Activated B cell treated with CpG ODN at 0.5 μM for 24 hours (primary cell): ENCODE results near the gene STRBP. TPM values are rescaled to one million over a fixed set of nuclear protein-coding genes. Genes with fewer than 3 reads are reported as not detected.

ENCODE experiments used
- ATAC-seq: fragments of 200-7000 bp; cut with Tn5 transposase; one replicate; pipeline ENCODE4 v1.10.0; 2021; ENCODE audit warnings: low read depth, mild to moderate bottlenecking, moderate library complexity
- CTCF ChIA-PET: fragments of 350-600 bp; sonication (Branson Sonifier 250); formaldehyde crosslinking; loops from one replicate; lab custom pipeline; 2021; ENCODE audit warnings: antibody characterized with exemption; lab: Charles Lee
- POLR2A ChIA-PET: fragments of 350-600 bp; sonication (Branson Sonifier 250); formaldehyde crosslinking; loops from one replicate; lab custom pipeline; 2021; ENCODE audit warnings: antibody characterized with exemption; lab: Charles Lee
- DNase-seq: peaks from one replicate; pipeline ENCODE4 v3.0.0; 2022
- H3K27ac Mint-ChIP-seq: one replicate; pipeline ENCODE4 v1.8.0; 2020; ENCODE audit warnings: mixed read lengths
- H3K27me3 Mint-ChIP-seq: one replicate; pipeline ENCODE4 v1.8.0; 2021; ENCODE audit warnings: mixed read lengths
- H3K36me3 Mint-ChIP-seq: one replicate; pipeline ENCODE4 v1.8.0; 2021; ENCODE audit warnings: low read depth, mixed read lengths
- H3K4me1 Mint-ChIP-seq: one replicate; pipeline ENCODE4 v1.8.0; 2021; ENCODE audit warnings: mixed read lengths
- H3K4me3 Mint-ChIP-seq: one replicate; pipeline ENCODE4 v1.8.0; 2020; ENCODE audit warnings: mild to moderate bottlenecking, mixed read lengths
- H3K9me3 Mint-ChIP-seq: one replicate; pipeline ENCODE4 v1.8.0; 2020; ENCODE audit warnings: mixed read lengths
- intact Hi-C: fragments of 100-400 bp; cut with micrococcal nuclease; formaldehyde crosslinking; loops from one replicate; pipeline ENCODE4 v1.15.1; 2024
- total RNA-seq: library from RNA; stranded (reverse); gene quantifications from 2 replicates; pipeline ENCODE4 v1.2.3, GENCODE V29; 2022
- TF ChIP-seq, protein P1 (sequence below): fragments of 200-600 bp; IDR thresholded peaks from one replicate; pipeline ENCODE4 v1.8.0; 2022; ENCODE audit warnings: antibody characterized with exemption, mild to moderate bottlenecking

STRBP gene
- total RNA-seq, 1 donor from 2014 or later: 127 TPM

GRCh38 chr9:123248630-123249029 is 19.8 kb downstream of the STRBP start:
- no peak for DNase-seq
- Mint-ChIP-seq H3K4me3 (no peak overlapping the region), H3K36me3 (peaks cover 21% of the 10 kb centered on the region), H3K27me3 (no peaks in the 10 kb centered on the region), H3K27ac (peak overlapping the region; percentile 35), H3K4me1 (peaks cover 85% of the 10 kb centered on the region), H3K9me3 (no peaks in the 10 kb centered on the region)
- peak; percentile 62 for ATAC-seq
- intact Hi-C loops: no loop called here
- TF ChIP-seq, protein P1, sequence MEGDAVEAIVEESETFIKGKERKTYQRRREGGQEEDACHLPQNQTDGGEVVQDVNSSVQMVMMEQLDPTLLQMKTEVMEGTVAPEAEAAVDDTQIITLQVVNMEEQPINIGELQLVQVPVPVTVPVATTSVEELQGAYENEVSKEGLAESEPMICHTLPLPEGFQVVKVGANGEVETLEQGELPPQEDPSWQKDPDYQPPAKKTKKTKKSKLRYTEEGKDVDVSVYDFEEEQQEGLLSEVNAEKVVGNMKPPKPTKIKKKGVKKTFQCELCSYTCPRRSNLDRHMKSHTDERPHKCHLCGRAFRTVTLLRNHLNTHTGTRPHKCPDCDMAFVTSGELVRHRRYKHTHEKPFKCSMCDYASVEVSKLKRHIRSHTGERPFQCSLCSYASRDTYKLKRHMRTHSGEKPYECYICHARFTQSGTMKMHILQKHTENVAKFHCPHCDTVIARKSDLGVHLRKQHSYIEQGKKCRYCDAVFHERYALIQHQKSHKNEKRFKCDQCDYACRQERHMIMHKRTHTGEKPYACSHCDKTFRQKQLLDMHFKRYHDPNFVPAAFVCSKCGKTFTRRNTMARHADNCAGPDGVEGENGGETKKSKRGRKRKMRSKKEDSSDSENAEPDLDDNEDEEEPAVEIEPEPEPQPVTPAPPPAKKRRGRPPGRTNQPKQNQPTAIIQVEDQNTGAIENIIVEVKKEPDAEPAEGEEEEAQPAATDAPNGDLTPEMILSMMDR: no peak
- ChIA-PET POLR2A (interaction anchor here (0.6 to 1.6 kb wide), 2 partner anchors 9 to 15 kb away, joined by 3 to 12 read pairs; no protein-coding TSS in a partner anchor), CTCF (no interaction called here)

DNA sequence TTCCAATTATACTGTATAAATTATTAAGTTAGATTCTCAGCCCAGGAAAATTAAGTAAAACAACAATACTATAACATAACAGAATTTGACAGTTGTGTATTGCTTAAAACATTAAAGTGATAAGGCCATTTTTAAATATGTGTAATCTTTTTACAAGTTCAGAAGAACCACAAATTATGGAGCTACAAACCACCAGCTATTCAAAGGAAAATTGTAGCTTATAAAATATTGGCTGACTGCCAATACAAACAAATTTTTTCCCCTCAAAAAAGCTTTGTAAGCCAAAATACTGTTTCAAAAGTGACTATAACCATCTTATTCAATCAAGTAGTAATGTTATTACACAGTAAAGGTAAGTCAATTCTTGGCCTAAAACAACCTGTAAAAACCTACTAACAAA is 21.9 kb downstream of the STRBP start:
- intact Hi-C loops: no loop called here
- H3K27ac Mint-ChIP-seq: peak overlapping the region; percentile 25
- POLR2A ChIA-PET: no interaction called here
- peaks cover 2% of the 10 kb centered on the region for H3K9me3 Mint-ChIP-seq
- H3K4me1 Mint-ChIP-seq: peaks cover 82% of the 10 kb centered on the region
- ATAC-seq (no peak), DNase-seq (no peak)
- H3K36me3 Mint-ChIP-seq: peaks cover 22% of the 10 kb centered on the region
- no peak overlapping the region for H3K4me3 Mint-ChIP-seq
- CTCF ChIA-PET: no interaction called here
- no peaks in the 10 kb centered on the region for H3K27me3 Mint-ChIP-seq
- TF ChIP-seq, protein P1: no peak

DNA sequence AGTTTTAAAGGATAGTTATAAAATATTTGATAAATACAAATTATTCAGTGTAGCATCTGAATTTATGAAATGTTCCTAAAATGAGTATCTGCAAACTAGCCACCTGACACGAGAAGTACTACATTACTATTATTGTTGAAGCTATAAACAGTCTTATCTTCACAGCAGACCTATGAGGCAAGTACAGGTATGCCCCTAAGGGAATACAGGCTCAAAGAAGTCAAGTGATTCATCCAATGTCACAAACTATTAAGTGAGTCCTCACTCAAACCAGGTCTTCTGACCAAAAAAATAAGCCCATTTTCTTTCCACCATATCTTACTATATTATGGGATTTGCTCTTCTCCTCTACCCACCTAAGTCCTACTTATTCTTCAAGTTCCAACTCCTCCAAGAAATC is 28.7 kb downstream of the STRBP start:
- H3K27me3 Mint-ChIP-seq: no peaks in the 10 kb centered on the region
- H3K36me3 Mint-ChIP-seq: peaks cover 21% of the 10 kb centered on the region
- ChIA-PET POLR2A (interaction anchor here (0.6 kb wide), 1 partner anchor 89 kb away, joined by 4 read pairs; no protein-coding TSS in a partner anchor), CTCF (no interaction called here)
- no peak overlapping the region for H3K4me3 Mint-ChIP-seq
- TF ChIP-seq, protein P1: no peak
- peaks cover 94% of the 10 kb centered on the region for H3K4me1 Mint-ChIP-seq
- peak; percentile 68 for ATAC-seq
- DNase-seq: no peak
- peaks cover 2% of the 10 kb centered on the region for H3K9me3 Mint-ChIP-seq
- peak overlapping the region; percentile 33 for H3K27ac Mint-ChIP-seq
- intact Hi-C loops: loop anchor here (2.0 kb wide), 1 partner anchor 15 kb away; no protein-coding TSS in a partner anchor

GRCh38 chr9:123238365-123238764 is 30.0 kb downstream of the STRBP start:
- H3K4me1 Mint-ChIP-seq: peaks cover 81% of the 10 kb centered on the region
- POLR2A ChIA-PET: interaction anchor here (1.2 to 8.0 kb wide), 2 partner anchors 24 to 101 kb away, joined by 5 to 85 read pairs; no protein-coding TSS in a partner anchor
- TF ChIP-seq, protein P1: no peak
- peak overlapping the region; percentile 33 for H3K27ac Mint-ChIP-seq
- no peaks in the 10 kb centered on the region for H3K27me3 Mint-ChIP-seq
- ATAC-seq: no peak
- H3K4me3 Mint-ChIP-seq: no peak overlapping the region
- CTCF ChIA-PET: interaction anchor here (1.3 to 1.4 kb wide), 2 partner anchors 58 to 156 kb away, joined by 3 to 4 read pairs; no protein-coding TSS in a partner anchor
- no peaks in the 10 kb centered on the region for H3K9me3 Mint-ChIP-seq
- no peak for DNase-seq
- peaks cover 27% of the 10 kb centered on the region for H3K36me3 Mint-ChIP-seq
- intact Hi-C loops: loop anchor here (2.0 kb wide), 1 partner anchor 16 kb away; no protein-coding TSS in a partner anchor

- ChIA-PET POLR2A (interaction anchor here (0.6 to 8.0 kb wide), 3 partner anchors 92 to 717 kb away, joined by 3 to 85 read pairs (median 4); no protein-coding TSS in a partner anchor), CTCF (interaction anchor here (0.8 to 1.0 kb wide), 2 partner anchors 12 to 68 kb away, joined by 3 read pairs; no protein-coding TSS in a partner anchor)
- Mint-ChIP-seq H3K4me3 (peak overlapping the region; percentile 9), H3K27ac (peak overlapping the region; percentile 33), H3K36me3 (peaks cover 31% of the 10 kb centered on the region), H3K9me3 (no peaks in the 10 kb centered on the region), H3K4me1 (peaks cover 72% of the 10 kb centered on the region), H3K27me3 (no peaks in the 10 kb centered on the region)
- DNase-seq (no peak), ATAC-seq (no peak)
- intact Hi-C loops: no loop called here
- TF ChIP-seq, protein P1: no peak
Observed at GRCh38 chr9:123237220-123237619, 31.2 kb downstream of the STRBP start.
